Measurements from ENCODE around the gene RRP1B. TPM values are rescaled to one million over a fixed set of nuclear protein-coding genes. Genes with fewer than 3 reads are reported as not detected.
A peak's percentile ranks its signal among the peaks of the same experiment; 100 is the strongest.

Gene RRP1B
- total and polyA plus RNA-seq, 4 donors = 7.3 to 12.6 (median 8.4) TPM

DNA sequence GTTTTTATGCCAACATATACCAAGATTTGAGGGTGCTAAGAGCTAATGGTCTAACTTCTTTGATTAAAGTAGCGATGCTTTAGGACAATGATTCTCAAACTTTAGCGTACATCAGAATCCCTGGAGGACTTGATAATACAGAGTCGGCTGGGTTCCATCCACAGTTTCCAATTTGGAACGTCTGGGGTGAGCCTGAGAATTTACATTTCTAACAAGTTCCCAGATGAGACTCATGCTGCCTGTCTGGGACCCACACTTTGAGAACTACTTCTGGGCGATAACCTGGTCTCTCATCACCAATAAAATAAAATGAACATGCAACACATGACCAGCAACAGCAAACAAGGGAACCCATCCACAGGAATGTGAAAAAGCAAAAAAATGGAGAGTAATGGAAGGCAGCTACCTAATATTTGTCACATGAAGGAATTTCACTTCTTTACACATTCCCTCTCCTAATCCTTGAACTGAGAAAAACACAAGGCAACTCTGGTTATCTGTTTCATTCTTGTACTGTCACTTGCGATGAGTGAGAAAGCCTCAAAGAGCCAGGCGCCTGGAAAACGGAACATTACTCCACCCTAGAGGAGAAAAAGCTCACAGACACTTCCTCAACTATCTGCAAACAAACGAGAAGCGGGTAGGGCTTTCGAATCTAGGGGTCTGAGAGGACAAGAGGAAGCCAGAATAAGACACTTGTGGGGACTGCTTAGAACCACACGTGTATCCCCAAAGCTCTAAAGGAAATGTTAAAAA lies 14.0 kb upstream of the RRP1B start (continued):
- TF ChIP-seq, protein P1, sequence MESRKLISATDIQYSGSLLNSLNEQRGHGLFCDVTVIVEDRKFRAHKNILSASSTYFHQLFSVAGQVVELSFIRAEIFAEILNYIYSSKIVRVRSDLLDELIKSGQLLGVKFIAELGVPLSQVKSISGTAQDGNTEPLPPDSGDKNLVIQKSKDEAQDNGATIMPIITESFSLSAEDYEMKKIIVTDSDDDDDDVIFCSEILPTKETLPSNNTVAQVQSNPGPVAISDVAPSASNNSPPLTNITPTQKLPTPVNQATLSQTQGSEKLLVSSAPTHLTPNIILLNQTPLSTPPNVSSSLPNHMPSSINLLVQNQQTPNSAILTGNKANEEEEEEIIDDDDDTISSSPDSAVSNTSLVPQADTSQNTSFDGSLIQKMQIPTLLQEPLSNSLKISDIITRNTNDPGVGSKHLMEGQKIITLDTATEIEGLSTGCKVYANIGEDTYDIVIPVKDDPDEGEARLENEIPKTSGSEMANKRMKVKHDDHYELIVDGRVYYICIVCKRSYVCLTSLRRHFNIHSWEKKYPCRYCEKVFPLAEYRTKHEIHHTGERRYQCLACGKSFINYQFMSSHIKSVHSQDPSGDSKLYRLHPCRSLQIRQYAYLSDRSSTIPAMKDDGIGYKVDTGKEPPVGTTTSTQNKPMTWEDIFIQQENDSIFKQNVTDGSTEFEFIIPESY (IDR thresholded peaks at IDR 0.05) = no peak
- no peak for TF ChIP-seq HNF4G (IDR thresholded peaks at IDR 0.05)
- TF ChIP-seq RAD21 (IDR thresholded peaks at IDR 0.05) = peak; percentile 87 to 88
- TF ChIP-seq RXRA (IDR thresholded peaks at IDR 0.05) = peak; percentile 8 to 17

DNA sequence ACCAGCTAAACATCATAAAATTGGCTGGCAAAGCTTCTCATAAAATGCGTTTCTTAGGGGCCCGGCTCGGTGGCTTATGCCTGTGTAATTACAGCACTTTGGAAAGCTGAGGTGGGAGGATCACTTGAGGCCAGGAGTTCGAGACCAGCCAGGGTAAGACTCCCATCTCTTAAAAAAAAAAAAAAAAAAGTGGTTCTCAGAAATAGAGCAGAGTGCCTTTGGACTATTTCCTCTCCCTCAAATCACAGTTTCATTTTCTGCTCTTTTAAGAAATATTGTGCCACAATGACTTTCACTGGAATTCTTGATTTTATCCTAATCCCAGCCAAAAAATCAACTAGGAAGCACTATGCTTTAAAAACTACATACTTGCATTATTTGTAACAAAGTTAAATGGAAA lies 13.4 kb upstream of the RRP1B start:
- no peaks in the 10 kb centered on the region for H3K36me3 ChIP-seq (ENCODE audit: control insufficient read depth in 4 of 4, insufficient read depth in 3 of 4, low read depth in 1 of 4, low read length in 3 of 4)
- no peaks in the 10 kb centered on the region for H3K27me3 ChIP-seq (ENCODE audit: control insufficient read depth in 4 of 4, insufficient read depth in 4 of 4, low read length in 3 of 4)
- H3K9me3 ChIP-seq (ENCODE audit: control insufficient read depth in 4 of 4, low read length in 3 of 4) = no peaks in the 10 kb centered on the region
- peak overlapping the region in 1 of 2 donors; percentile 36 for H3K9ac ChIP-seq (ENCODE audit: low read depth in 1 of 2, low read length in 2 of 2)
- peak overlapping the region in 1 of 2 donors; percentile 46 for H3K27ac ChIP-seq (ENCODE audit: low read depth in 1 of 2, low read length in 2 of 2)
- H3K4me1 ChIP-seq (ENCODE audit: control insufficient read depth in 4 of 4, insufficient read depth in 4 of 4, low read length in 3 of 4) = peaks cover 0 to 4% (median 0%) of the 10 kb centered on the region in 4 donors
- TF ChIP-seq RAD21 (IDR thresholded peaks at IDR 0.05) = no peak
- no peak for TF ChIP-seq YY1 (IDR thresholded peaks at IDR 0.05)
- TF ChIP-seq NR2F2 (IDR thresholded peaks at IDR 0.05) = no peak
- TF ChIP-seq, protein P2, sequence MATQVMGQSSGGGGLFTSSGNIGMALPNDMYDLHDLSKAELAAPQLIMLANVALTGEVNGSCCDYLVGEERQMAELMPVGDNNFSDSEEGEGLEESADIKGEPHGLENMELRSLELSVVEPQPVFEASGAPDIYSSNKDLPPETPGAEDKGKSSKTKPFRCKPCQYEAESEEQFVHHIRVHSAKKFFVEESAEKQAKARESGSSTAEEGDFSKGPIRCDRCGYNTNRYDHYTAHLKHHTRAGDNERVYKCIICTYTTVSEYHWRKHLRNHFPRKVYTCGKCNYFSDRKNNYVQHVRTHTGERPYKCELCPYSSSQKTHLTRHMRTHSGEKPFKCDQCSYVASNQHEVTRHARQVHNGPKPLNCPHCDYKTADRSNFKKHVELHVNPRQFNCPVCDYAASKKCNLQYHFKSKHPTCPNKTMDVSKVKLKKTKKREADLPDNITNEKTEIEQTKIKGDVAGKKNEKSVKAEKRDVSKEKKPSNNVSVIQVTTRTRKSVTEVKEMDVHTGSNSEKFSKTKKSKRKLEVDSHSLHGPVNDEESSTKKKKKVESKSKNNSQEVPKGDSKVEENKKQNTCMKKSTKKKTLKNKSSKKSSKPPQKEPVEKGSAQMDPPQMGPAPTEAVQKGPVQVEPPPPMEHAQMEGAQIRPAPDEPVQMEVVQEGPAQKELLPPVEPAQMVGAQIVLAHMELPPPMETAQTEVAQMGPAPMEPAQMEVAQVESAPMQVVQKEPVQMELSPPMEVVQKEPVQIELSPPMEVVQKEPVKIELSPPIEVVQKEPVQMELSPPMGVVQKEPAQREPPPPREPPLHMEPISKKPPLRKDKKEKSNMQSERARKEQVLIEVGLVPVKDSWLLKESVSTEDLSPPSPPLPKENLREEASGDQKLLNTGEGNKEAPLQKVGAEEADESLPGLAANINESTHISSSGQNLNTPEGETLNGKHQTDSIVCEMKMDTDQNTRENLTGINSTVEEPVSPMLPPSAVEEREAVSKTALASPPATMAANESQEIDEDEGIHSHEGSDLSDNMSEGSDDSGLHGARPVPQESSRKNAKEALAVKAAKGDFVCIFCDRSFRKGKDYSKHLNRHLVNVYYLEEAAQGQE (IDR thresholded peaks at IDR 0.05) = no peak
- no peak for TF ChIP-seq FOXA1 (IDR thresholded peaks at IDR 0.05)
- TF ChIP-seq GABPA (IDR thresholded peaks at IDR 0.05 in 1 of 2, conservative IDR thresholded peaks at IDR 0.05 in 1 of 2) = no peak
- TF ChIP-seq RXRA (IDR thresholded peaks at IDR 0.05) = no peak
- no peak for TF ChIP-seq SP1 (IDR thresholded peaks at IDR 0.05)
- TF ChIP-seq, protein P3, sequence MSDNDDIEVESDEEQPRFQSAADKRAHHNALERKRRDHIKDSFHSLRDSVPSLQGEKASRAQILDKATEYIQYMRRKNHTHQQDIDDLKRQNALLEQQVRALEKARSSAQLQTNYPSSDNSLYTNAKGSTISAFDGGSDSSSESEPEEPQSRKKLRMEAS (IDR thresholded peaks at IDR 0.05) = no peak
- TF ChIP-seq HNF4G (IDR thresholded peaks at IDR 0.05) = no peak
- TF ChIP-seq, protein P4, sequence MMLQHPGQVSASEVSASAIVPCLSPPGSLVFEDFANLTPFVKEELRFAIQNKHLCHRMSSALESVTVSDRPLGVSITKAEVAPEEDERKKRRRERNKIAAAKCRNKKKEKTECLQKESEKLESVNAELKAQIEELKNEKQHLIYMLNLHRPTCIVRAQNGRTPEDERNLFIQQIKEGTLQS (IDR thresholded peaks at IDR 0.05) = no peak
- TF ChIP-seq, protein P5, sequence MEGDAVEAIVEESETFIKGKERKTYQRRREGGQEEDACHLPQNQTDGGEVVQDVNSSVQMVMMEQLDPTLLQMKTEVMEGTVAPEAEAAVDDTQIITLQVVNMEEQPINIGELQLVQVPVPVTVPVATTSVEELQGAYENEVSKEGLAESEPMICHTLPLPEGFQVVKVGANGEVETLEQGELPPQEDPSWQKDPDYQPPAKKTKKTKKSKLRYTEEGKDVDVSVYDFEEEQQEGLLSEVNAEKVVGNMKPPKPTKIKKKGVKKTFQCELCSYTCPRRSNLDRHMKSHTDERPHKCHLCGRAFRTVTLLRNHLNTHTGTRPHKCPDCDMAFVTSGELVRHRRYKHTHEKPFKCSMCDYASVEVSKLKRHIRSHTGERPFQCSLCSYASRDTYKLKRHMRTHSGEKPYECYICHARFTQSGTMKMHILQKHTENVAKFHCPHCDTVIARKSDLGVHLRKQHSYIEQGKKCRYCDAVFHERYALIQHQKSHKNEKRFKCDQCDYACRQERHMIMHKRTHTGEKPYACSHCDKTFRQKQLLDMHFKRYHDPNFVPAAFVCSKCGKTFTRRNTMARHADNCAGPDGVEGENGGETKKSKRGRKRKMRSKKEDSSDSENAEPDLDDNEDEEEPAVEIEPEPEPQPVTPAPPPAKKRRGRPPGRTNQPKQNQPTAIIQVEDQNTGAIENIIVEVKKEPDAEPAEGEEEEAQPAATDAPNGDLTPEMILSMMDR (IDR thresholded peaks at IDR 0.05; ENCODE audit: low read depth, low read length, missing input control) = no peak
- no peak for DNase-seq (ENCODE audit: low spot score)
- H3K4me3 ChIP-seq (ENCODE audit: low read depth in 1 of 3, low read length in 3 of 3) = no peak overlapping the region
- 46% methylated on average over 4 of the region's 4 CpGs for WGBS

Measured in liver (tissue), 9 donors.